ENCODE data around the gene REC114. TPM values are rescaled to one million over a fixed set of nuclear protein-coding genes. Genes with fewer than 3 reads are reported as not detected.
"Not testable (repeated sequence)": the region's sequence is repeated elsewhere in the genome, so short reads cannot be mapped to it uniquely, and the experiment has no call there.

The REC114 gene
- polyA plus RNA-seq, 4 donors: not detected

DNA sequence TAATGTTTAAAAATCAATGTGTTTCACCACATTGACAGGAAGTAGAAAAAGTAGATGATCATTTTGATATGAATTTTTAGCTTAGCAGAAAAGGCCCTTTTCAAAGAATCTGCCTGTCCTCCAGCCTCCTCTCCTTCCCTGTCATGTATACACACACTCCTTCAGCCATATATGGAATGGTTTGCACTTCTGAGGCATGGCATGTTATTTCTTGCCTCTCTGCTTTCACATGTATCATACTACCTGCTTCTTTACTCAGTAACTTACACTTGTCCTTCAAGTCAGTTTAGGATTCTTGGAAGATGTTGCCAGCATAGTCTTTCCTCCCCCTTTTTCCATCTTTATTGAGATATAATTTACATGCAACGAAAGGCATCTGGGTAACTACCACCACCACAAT is 79.0 kb downstream of the REC114 start:
- DNase-seq (ENCODE audit: low read depth in 4 of 4, low spot score in 3 of 4): no peak

DNA sequence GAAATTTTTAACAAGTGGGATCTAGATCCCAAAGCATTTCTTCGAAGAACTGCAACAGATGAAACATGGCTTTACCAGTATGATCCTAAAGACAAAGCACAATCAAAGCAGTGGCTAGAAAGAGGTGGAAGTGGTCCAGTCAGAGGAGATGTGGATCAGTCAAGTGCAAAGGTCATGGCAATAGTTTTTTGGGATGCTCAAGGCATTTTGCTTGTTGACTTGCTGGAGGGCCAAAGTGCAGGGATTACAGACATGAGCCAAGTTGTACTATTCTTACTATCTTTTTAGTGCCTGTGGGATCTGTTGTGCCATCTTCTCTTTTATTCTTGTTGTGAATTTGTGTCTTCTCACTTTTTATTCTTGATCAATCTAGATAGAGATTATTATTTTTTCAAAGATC is 82.0 kb downstream of the REC114 start:
- no peak for DNase-seq (ENCODE audit: low read depth in 4 of 4, low spot score in 3 of 4)

DNA sequence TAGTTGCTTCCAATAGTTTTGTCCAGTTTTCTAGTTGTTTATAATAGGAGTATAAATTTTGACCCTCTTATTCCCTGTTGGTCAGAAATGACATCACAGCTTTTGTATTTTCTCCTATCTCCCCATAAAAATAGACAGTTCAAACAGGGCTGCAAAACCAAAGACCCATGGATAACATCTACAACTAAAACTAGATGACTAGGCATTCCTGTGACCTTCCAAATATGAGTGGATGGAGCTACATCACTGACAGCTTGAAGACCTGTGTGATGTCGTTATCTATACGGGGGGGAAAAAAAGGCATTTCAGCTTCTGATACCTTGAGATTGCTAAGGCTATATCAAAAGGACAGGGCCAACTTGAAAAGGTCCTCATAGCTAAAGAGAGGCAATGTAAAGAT is 84.6 kb downstream of the REC114 start:
- DNase-seq (ENCODE audit: low read depth in 4 of 4, low spot score in 3 of 4): no peak

DNA sequence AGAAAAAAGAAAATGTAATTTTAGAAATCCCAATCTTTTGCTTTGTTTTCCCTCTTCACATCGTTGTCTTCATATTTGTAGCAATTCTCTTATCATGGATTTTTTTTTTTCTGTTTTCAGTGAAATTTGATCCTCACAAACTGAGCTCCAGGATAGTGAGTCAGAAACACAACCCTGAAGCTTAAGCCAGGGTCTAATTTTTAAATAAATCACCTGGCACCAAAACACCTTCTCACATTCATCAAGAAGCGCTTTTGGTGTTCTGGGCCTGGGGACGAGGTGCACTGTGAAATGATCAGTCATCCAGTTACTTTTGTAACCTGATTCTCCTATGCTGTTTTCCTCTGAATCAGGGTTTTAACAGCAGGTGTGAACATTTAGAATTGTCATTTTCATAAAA is 87.7 kb downstream of the REC114 start:
- no peak for DNase-seq (ENCODE audit: low read depth in 4 of 4, low spot score in 3 of 4)

DNA sequence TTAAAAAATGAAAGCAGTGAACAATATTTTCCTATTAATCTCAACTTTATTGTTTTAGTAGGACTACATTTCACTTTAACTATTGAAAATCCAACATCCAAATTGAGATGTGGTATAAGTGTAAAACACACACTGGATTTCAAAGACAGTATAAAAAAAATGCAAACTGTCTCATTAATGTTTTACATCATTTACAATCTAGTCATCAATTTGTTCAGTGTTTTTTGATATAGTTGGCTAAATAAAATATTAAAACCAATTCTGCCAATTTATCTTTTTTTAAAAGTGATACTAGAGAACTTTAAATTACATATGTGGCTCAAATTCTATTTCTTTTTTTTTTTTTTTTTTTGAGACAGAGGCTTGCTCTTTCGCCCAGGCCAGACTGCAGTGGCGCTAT is 95.2 kb downstream of the REC114 start:
- no peak for DNase-seq (ENCODE audit: low read depth in 4 of 4, low spot score in 3 of 4)

DNA sequence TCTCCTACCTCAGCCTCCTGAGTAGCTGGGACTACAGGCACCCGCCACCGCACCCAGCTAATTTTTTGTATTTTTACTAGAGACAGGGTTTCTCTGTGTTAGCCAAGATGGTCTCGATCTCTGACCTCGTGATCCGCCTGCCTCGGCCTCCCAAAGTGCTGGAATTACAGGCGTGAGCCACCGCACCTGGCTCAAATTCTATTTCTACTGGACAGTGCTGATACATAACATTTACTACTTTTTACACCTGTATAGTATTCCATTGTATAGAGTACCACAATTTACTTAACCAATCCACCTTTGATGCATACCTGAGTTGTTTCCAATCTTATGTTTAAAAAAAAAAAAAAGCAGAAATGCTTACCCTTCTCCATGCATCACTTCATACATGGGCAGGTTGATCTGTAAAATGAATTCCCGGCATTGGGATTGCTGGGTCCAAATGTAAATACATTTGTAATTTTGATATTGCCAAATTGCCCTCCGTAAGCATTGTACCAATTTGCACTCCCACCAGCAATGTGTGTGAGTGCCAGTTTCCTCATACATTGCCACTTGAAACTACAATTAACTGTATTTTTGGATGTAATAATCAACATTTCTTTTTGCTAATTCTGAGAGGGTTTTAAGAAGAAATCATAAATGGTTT is 95.7 kb downstream of the REC114 start:
- no peak for DNase-seq (ENCODE audit: low read depth in 4 of 4, low spot score in 3 of 4)

DNA sequence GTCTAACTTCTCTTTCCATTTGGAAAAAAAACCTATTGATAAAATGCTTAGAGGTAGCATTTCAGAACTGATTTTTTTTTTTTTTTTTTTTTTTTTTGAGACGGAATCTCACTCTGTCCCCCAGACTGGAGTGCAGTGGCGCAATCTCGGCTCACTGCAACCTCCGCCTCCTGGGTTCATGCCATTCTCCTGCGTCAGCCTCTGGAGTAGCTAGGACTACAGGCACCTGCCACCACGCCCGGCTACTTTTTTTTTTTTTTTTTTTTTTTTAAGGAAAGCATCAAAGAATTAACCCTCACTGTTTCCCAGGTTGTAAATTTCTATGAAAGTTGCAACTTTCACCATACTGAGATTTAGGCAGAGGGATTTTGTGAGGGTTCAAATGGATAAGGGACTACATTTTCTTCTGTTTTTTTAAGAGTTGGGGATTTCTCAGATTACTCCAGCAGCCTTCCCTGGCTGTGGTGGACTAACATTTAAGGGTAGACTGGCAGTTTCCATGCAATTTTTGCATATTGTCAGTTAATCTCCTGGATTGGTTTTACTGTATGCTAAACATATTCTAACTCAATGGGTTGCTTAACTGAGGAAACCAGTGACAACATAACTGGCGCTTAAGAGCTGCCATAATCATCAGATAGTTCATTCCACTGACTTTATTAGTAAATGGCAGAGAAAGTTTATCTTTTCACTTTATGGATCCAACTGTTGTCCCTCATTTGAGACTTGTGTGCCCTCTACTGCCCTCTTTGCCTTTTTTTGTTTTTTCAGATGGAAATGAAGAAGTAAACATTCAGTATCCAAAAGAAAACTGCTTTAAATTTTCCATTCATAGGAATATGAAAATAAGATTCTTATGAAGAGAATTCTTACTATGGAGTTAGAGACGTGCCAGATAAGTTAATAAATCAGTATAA is 96.5 kb downstream of the REC114 start:
- DNase-seq (ENCODE audit: low read depth in 4 of 4, low spot score in 3 of 4): no peak

DNA sequence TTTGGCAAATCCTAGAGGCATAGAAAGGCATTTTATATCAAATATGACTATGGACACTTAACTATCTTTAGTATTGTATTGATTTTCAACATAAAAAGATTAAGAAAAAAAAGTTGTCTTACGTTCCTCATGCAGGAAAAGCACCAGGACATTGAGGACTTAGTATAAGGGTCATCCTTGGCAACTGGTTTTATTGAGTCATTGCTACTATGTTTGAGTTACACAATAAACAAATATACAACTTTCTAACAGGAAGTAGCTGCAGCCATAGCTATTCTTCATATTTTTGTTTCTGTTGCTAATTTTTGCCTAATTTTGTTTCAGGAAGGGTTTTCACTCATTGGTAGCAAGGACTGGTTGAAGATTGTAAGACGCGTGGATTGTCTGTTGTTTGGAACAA is 97.2 kb downstream of the REC114 start:
- no peak for DNase-seq (ENCODE audit: low read depth in 4 of 4, low spot score in 3 of 4)

DNA sequence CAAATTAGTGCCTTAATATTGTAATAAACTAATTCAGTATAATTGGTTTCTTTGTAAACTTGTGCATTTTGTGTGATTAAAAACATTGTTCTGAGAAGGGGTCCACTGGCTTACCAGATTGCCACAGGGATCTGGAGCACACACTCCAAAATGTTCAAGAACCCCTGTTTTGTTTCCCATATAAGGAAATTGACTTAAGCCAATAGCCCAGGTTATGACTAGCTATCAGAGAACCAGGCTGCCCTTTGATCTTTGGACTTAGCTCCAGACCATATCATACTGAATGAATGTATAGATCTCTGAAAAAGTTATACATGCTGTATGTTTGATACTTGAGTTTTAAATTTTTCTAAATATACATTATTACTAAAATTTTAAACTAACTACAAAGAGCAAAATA is 98.5 kb downstream of the REC114 start:
- DNase-seq (ENCODE audit: low read depth in 4 of 4, low spot score in 3 of 4): no peak

DNA sequence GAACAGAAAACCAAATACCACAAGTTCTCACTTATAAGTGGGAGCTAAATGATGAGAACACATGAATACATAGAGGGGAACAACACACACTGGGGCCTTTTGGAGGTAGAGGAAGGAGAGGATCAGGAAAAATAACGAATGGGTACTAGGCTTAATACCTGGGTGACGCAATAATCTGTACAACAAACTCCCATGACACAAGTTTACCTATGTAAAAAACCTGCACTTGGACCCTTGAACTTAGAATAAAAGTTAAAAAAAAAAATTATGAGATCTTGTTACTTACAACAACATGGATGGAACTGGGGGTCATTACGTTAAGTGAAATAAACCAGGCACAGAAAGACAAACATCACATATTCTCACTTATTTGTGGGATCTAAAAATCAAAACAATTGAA is 106.0 kb downstream of the REC114 start:
- DNase-seq (ENCODE audit: low read depth in 4 of 4, low spot score in 3 of 4): not testable (repeated sequence)

DNA sequence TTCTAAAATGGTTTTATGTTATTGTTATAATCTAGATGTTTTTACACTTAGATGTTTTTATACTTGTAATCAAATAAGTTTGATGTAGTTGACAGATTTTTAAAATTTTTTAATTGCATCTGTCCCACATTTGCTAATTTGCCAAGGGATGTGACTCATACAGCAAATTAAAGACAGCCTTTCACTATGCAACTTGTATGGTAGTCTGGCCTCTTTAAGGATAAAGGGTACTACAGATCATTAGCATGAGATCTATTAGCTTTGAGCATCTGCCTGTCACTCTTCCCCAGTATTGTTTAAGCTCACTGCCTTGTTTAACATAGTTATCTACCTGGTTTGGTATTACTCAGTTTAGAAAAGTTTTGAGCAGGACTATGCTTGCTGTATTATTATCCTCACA is 107.2 kb downstream of the REC114 start:
- no peak for DNase-seq (ENCODE audit: low read depth in 4 of 4, low spot score in 3 of 4)

DNA sequence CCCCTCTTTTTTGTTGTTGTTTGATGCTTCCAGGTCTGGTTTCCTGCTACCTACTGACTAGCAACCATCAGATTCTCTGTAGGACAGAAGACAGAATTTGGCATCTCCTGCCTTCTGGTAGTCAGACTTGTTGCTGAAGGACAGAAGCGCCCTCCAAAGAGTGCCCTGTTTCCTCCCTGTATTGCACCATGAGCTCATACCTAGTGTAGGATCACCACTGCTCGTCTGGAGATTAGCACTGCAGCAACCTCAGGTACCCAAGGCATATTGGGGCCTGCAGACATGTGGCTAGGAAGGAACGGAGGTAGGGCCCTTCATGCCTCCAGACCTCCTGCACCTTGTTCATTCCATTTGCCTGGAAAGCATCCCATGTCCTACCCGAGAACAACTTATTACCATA is 112.1 kb downstream of the REC114 start:
- DNase-seq (ENCODE audit: low read depth in 4 of 4, low spot score in 3 of 4): no peak

DNA sequence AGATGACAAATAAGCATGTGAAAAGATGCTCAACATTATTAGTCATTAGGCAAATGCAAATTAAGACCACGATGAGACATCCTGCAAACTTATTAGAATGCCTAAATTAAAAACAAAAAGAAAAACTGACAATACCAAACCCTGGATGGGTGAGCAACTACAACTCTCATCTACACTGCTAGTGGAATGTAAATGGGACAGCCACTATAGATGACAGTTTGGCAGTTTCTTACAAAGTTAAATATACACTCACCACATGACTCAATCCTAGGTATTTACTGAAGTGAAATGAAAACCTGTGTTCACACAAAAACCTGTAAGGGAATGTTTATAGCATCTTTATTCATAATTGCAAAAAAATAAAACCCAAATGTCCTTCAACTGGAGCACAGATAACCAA is 115.6 kb downstream of the REC114 start:
- no peak for DNase-seq (ENCODE audit: low read depth in 4 of 4, low spot score in 3 of 4)

DNA sequence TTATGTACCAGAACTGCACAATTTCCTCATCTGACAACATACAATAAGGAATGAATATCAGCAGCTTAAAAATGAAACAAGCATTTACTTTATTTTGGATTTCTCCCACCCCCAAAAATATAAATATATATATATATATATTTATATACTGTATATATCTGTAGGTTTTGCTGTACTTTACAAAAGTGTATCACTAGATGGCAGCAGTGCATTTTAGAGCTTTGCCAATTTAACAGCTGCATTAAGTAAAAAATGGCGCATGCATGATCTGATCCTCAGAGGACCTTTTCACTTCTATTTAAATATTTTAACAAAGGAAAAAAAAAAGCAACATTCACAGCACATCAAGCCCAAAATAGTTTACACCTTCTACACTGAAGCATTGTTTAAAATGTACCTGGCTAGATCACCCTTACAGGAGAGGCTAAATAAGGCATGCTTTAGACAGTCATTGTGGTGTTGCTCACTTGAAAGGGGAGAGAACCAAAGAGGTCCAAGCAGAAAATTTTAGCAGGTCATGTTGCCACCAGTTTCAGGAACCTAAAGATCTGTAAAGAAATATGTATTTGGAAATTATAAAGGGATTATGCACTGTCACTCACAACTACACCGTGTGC is 117.6 kb downstream of the REC114 start:
- DNase-seq (ENCODE audit: low read depth in 4 of 4, low spot score in 3 of 4): peak; percentile 59 to 70 (median 64)

DNA sequence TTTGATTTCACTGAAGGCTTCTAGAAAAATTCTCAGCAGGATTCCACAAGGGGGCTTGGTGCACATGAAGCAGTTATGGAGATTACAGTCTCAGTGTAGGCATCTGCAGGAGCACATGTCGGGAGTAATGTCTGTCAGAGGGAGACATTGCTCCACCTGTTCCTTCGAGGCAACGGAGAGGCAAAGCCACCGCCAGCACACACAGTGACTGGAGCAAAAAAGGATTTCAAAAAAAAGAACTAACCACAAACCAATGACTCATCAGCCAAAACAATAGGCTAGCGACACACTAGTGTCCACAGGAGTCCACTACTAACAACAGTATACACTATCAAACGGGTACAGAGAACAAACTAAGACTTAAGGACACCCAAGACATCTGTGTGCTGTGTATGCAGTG is 121.3 kb downstream of the REC114 start:
- DNase-seq (ENCODE audit: low read depth in 4 of 4, low spot score in 3 of 4): no peak

DNA sequence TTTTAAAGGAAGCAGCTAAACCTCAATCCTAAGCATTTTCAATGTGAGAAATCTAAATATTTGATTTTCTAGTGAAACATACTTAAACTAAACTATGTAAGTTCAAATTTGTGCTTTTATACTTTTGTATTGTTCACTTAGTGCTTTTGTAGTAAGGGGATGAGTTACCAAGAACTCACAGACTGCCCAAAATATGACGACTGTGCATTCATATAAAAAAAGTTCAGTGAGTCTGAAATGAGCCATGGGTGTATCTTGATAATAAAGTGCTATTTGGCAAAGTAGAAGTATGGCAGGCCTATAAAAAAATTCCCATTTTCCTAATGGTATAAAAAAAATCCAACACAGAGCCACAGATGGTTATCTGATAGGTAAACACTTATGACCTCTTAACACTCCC is 124.1 kb downstream of the REC114 start:
- DNase-seq (ENCODE audit: low read depth in 4 of 4, low spot score in 3 of 4): no peak

DNA sequence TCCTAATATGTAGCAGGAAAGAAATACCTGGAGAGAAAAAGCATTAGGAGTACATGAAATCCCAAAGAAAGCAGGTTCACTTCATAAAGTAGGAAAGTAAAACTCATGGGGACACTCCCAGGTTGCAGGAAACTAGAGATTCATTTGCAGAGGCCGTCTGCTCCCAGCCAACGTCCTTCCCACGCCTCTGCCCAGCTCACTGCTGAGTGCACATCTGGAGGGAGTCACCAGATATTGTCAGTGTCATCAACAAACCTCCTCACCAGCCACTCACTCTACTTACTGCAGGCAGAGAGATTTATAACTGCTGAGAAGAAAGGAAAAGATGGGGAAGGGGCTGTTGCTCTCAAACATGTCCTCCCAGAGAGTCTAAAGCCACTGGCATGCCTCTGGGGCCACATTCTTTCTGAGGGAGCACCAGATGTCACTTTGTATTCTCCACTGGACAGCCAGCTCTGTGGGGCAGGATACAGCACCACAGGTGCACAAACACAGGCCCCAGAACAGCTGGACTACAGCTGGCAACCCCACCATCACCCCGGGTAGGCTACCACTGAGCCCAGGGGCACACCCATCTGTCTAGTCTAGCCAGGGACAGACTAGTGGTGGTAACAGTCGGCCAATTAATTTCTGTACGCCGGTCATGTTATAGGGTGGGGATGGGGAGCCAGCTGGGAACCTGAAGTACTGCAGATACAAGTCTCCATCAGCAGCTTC is 125.8 kb downstream of the REC114 start:
- no peak for DNase-seq (ENCODE audit: low read depth in 4 of 4, low spot score in 3 of 4)

DNA sequence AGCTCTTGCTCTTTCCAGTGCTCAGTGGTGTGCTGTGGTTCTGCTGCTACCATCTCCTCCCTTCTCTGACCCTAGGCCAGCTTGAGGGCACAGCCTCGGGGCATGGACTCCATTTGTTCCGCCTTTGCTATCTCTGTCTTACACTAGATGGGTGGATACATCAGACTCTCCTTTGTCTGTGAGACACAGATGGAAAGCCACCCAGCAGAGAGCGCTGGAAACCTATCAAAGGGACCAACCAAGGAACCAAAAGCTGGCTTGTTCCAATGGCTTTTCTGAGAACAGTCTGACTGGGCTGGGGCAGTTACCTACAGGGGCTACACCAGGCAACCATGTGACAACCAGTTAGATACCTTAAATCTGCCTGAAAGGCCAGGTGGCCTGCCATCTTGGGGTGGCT is 126.4 kb downstream of the REC114 start:
- no peak for DNase-seq (ENCODE audit: low read depth in 4 of 4, low spot score in 3 of 4)

DNA sequence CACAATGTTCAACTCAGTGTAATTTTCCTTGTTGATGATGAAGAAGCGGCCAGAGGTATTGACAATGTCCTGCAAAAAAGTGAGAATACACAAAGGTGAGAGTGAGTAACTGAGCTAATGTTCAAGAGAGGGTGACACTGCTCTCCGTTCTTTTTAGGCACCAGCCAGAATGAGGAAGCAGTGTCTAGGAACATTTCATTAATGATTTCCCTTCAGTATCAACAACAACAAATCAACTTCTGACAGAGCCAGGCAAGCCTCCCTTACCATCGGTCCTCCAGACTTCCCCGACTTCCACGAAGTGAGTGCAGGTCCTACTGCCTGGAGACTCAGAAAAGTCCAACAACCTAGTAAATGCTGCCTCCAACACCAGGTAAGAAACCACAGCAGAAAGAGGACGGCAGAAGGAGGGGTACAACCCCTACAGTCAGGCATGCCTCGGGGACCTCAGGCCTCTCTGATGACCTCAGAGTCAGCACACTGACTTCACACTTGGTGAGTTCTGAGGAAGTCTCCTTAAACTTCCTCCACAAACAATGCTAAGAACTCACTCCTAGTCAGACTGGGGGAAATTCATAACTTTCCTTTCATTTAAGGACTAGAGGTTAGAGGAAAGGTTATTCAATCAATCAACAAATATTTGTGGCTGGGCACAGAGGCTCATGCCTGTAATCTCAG is 127.5 kb downstream of the REC114 start:
- no peak for DNase-seq (ENCODE audit: low read depth in 4 of 4, low spot score in 3 of 4)

DNA sequence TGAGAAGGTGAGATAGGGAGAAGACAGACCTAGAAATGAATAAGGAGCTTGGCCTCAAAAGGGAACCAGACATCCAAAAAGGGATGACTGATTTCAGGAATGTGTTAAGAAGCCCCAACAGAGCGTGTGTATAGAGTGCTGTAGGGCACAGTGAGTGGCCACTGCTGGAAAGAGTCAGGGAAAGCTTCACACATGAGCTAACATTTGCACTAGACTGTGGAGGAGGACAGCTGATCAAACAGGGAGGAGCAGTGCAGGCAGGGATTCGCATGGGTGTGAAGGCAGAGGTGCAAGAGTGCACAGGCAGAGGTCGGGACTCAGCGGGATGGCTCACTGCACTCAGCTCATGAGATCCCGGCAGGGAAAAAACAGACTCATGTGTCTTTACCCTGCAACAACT is 128.4 kb downstream of the REC114 start:
- DNase-seq (ENCODE audit: low read depth in 4 of 4, low spot score in 3 of 4): peak in 3 of 4 donors; percentile 20 to 44 (median 43)

DNA sequence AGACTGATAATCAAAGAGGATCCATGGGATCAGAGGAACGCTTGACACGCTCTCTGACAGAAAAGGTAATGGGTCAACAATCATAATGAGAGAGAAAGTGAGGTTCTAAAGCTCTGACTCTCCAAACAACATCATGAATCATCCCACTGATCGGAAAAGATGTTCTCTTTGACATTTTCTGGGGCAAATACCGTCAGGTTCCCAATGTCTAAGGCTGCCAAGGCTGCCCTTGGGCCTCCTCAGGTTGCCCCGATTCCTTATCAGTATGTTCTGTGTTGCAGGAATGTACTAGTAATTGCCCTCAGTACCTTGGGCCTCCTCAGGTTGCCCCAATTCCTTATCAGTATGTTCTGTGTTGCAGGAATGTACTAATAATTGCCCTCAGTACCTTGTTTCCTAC is 129.3 kb downstream of the REC114 start:
- DNase-seq (ENCODE audit: low read depth in 4 of 4, low spot score in 3 of 4): no peak
